Testis (tissue), 5 donors: ENCODE data around the gene DCAF12. TPM values are rescaled to one million over a fixed set of nuclear protein-coding genes. Genes with fewer than 3 reads are reported as not detected.

Experiments
- DNase-seq: peaks from one replicate; pipeline ENCODE4 v3.0.0-alpha.2; 2019
- H3K27ac ChIP-seq, 2 donors: fragments of 200-600 bp; sonication (generic); one replicate each; pipeline ENCODE4 v1.5.1; 2019
- H3K27me3 ChIP-seq: fragments of 200-600 bp; sonication (generic); one replicate; pipeline ENCODE4 v1.5.1; 2019
- H3K36me3 ChIP-seq: fragments of 200-600 bp; sonication (generic); one replicate; pipeline ENCODE4 v1.5.1; 2017; ENCODE audit warnings: low read depth; ENCODE audit errors: missing control alignments
- H3K4me1 ChIP-seq: fragments of 200-600 bp; sonication (generic); one replicate; pipeline ENCODE4 v1.5.1; 2019
- H3K4me3 ChIP-seq, 2 donors: fragments of 200-600 bp; sonication (generic); one replicate each; pipeline ENCODE4 v1.5.1; 2017 to 2019
- H3K9me3 ChIP-seq: fragments of 200-600 bp; sonication (generic); one replicate; pipeline ENCODE4 v1.5.1; 2017
- CTCF ChIP-seq, 3 experiments: fragments of 450-650 bp in 2 of 3; fragments of 200-600 bp in 1 of 3; sonication (generic) in 1 of 3; IDR thresholded peaks; one replicate each; pipeline ENCODE4 v1.5.1; 2016 to 2019; ENCODE audit warnings: antibody characterized with exemption in 3 of 3, mild to moderate bottlenecking in 2 of 3, moderate library complexity in 1 of 3
- POLR2A ChIP-seq: fragments of 450-650 bp; IDR thresholded peaks from one replicate; pipeline ENCODE4 v1.6.1; 2017; ENCODE audit warnings: antibody characterized with exemption, mild to moderate bottlenecking, moderate library complexity
- WGBS, 2 donors: methylation state at CpG; one replicate each; pipeline ENCODE4 v1.1.5; 2018; 5-methylcytosine and 5-hydroxymethylcytosine counted together
- intact Hi-C: fragments of 100-400 bp; cut with DNase I; formaldehyde crosslinking; loops from one replicate; pipeline ENCODE4 v1.15.1; 2023; ENCODE audit warnings: low total_unique reads
- long read RNA-seq, 2 donors: transcript quantifications; one replicate each; lab custom pipeline, GENCODE V29; 2026
- polyA plus RNA-seq: library from polyadenylated mRNA; stranded (reverse); fragments of 350-450 nt; fragmentation: Illumina TruSeq; extraction: RNeasy Lipid Tissue Mini Kit (QIAGEN cat#74804); gene quantifications from one replicate; pipeline ENCODE4 v1.2.3, GENCODE V29; 2014; ENCODE audit warnings: low read depth, low replicate concordance; ENCODE audit not compliant: insufficient read depth
- total RNA-seq, 2 donors: library from RNA; depleted of rRNA; stranded (reverse); fragments of >200 nt; gene quantifications; one replicate each; pipeline ENCODE4 v1.2.3, GENCODE V29; 2016

DCAF12 gene
- total RNA-seq, result 100 to 1,000 TPM in 1 of 2 donors, 10 to 100 TPM in 1; 99.3 to 120 TPM
- 169 TPM for polyA plus RNA-seq
- long read RNA-seq, donor 1, transcript DCAF12-201 (9 exons, 3,667 nt), result major isoform, 28 of 38 reads
- long read RNA-seq, donor 1, partial matches to known transcripts, result 10 of 38 reads
- long read RNA-seq, donor 1, other reads (novel, unspliced or antisense), result 0 of 38 reads
- long read RNA-seq, donor 2, transcript DCAF12-201 (9 exons, 3,667 nt), result major isoform, 17 of 30 reads
- long read RNA-seq, donor 2, partial matches to known transcripts, result 13 of 30 reads
- long read RNA-seq, donor 2, other reads (novel, unspliced or antisense), result 0 of 30 reads

GRCh38 chr9:34126207-34127034 is at the start of gene DCAF12:
Gene DCAF12, minus strand, starts transcription at chr9:34126698. Its CDS starts 267 bp downstream, at chr9:34126431.
- intact Hi-C loops, result no loop called here
- peaks cover 38% of the 10 kb centered on the region for H3K4me1 ChIP-seq
- H3K27me3 ChIP-seq, result no peaks in the 10 kb centered on the region
- H3K27ac ChIP-seq, result peak within 1 kb of the TSS; percentile 85 to 94
- H3K36me3 ChIP-seq, result no peaks in the 10 kb centered on the region
- DNase-seq, result peak; percentile 91
- WGBS, 2 donors, result 0% methylated on average over 42 to 67 of the region's 67 CpGs
- TF ChIP-seq CTCF (IDR thresholded peaks at IDR 0.05) (no peak), POLR2A (no peak)
- H3K4me3 ChIP-seq, result peak within 1 kb of the TSS; percentile 70 to 97
- no peaks in the 10 kb centered on the region for H3K9me3 ChIP-seq

- no peaks in the 10 kb centered on the region for H3K9me3 ChIP-seq
- DNase-seq, result no peak
- no peaks in the 10 kb centered on the region for H3K36me3 ChIP-seq
- intact Hi-C loops, result no loop called here
- TF ChIP-seq CTCF (IDR thresholded peaks at IDR 0.05) (no peak), POLR2A (no peak)
- 60 to 74% methylated on average over 3 of the region's 3 CpGs for WGBS, 2 donors
- peaks cover 8% of the 10 kb centered on the region for H3K4me1 ChIP-seq
- H3K4me3 ChIP-seq, result no peak overlapping the region
- no peaks in the 10 kb centered on the region for H3K27me3 ChIP-seq
- no peak overlapping the region for H3K27ac ChIP-seq
Observed at GRCh38 chr9:34176089-34176488, 49.6 kb upstream of the DCAF12 start.

GRCh38 chr9:34171753-34172535 is 45.4 kb upstream of the DCAF12 start:
- DNase-seq, result no peak
- Histone ChIP-seq H3K27me3 (no peaks in the 10 kb centered on the region), H3K9me3 (no peaks in the 10 kb centered on the region), H3K4me3 (no peak overlapping the region), H3K27ac (no peak overlapping the region), H3K4me1 (peaks cover 9% of the 10 kb centered on the region), H3K36me3 (no peaks in the 10 kb centered on the region)
- intact Hi-C loops, result no loop called here
- TF ChIP-seq POLR2A (no peak), CTCF (IDR thresholded peaks at IDR 0.05) (no peak)
- WGBS, 2 donors, result 87 to 90% methylated on average over 15 of the region's 15 CpGs

- intact Hi-C loops, result no loop called here
- Histone ChIP-seq H3K27ac (no peak overlapping the region), H3K27me3 (no peaks in the 10 kb centered on the region), H3K36me3 (no peaks in the 10 kb centered on the region), H3K9me3 (no peaks in the 10 kb centered on the region), H3K4me1 (peaks cover 9% of the 10 kb centered on the region), H3K4me3 (no peak overlapping the region)
- TF ChIP-seq CTCF (IDR thresholded peaks at IDR 0.05), result no peak
- TF ChIP-seq POLR2A, result no peak
- 22 to 50% methylated on average over 1 of the region's 1 CpG for WGBS, 2 donors
- DNase-seq, result peak; percentile 62
Observed at GRCh38 chr9:34170237-34170991, 43.9 kb upstream of the DCAF12 start.
